HG03571 (cell line): ENCODE data around the gene FBXO2.

ENCODE experiments used
- ATAC-seq: cut with Tn5 transposase; IDR thresholded peaks from one replicate; pipeline ENCODE4 v1.9.1; 2021; ENCODE audit not compliant: unreplicated experiment

FBXO2 gene

DNA sequence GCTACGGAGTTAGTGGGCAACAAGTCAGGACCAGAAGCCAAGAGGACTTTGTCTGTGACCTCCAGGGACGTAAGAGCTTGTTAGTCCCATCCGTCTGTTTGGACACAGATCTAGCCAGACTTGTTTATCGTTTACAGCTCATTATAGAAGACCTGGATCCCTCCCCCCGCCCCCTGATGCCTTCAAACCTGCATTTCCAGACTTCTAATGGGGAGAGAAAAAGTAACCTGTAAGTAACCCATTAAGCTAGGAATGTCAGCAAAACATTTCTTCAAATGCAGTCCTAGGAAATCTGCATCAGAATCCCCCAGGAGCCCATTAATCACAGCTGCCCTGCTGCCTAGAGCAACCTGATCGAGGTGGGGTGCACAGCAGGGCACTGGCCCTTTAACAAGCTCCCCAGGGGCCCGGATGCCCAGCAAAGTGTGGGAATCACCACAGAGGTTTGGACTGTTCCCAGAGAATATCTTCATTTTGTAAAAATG is 28.1 kb upstream of the FBXO2 start:
- no peak for ATAC-seq

DNA sequence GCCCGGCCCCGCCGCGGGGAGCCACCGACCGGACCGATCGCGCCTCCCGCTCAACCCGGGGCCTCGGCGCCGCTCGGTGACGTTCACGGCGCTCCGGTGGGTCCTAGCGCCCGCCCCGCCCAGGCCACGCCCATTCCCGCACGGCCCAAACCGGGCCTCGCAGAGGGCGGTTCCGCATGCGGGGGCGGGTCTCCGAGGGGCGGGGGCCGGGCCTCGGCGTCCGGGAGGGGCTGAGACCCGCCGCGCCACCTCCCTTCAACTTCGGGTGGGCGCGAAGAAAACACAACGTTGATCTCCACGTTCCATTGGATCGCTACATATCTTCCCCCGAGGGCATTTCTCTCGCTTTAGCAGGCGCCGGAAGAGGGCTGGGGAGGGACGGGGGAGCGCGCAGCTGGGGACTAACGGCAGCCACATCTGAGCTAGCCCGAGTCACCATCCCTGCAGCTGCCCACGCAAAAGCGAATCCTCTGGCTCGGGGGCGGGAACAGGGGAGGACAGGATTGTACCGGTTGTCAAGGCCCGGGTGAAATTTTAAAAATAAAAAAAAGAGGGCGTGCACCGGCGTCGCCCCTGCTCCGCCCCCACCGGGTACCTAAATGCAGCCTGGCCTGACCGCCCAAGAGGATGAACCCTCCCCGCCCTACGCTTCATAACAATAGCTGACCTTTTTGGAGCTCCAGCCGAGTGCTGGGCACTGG is 27.0 kb upstream of the FBXO2 start, which contains the start of gene MAD2L2:
Gene MAD2L2 (minus strand): TSS at position 78 of the 701 bp plus-strand sequence. CDS start 547 bp downstream, outside the sequence.
- ATAC-seq: peak; percentile 77

DNA sequence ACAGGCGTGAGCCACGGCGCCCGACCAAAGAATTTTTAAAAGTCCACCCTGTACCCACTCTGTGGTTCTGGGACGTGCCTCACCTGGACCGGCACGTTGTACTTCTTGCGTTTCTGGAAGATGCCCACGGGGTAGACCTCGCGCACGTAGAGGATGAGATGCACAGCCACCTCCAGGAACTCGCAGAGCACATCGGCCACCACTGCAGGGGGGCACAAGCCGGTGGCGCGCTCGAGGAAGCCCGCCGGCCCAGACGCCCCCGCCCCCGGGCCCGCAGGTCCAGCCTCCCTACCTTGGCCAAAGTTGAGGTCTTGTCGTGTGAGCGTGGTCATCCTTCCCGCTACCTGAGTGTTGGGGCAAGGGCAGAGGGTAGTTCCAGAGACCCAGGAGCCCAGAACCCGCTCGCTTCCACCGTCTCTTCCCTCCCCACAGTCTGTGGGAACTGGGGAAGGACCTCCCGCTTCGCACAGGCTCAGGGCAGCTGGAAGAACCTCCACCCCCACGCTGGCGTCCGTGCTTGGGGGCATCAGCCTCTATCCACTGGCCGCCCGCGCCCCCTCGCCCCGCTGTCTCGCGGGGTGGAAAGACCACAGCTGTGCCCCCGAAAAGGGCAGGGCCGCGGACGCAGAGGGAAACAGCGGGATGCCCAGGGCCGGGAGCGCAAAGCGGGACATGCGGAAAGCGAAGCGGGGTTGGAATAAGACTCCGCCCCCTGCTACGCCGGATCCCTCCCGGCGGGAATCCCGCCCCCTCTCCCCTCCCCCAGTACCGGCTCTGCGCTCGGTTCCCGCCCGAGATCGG is 26.2 kb upstream of the FBXO2 start:
- ATAC-seq: peak; percentile 16

DNA sequence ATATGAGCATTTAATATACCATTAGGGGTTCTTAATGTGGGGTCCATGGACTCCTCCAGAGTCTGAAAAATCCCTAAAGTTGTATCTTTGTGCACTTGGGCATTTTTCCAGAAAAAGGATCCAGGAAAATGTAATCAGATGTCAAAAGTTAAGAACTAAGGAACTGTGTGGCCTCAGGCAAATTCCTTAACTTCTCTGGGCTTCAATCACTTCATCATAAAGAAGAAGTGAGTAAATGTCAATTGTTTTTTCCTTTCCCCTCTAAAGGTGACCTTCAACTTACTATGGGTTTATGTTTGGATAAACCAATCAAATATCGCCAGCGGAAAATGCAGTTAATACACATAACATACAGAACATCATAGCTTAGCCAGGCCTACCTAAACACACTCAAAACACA is 24.2 kb upstream of the FBXO2 start:
- ATAC-seq: no peak

DNA sequence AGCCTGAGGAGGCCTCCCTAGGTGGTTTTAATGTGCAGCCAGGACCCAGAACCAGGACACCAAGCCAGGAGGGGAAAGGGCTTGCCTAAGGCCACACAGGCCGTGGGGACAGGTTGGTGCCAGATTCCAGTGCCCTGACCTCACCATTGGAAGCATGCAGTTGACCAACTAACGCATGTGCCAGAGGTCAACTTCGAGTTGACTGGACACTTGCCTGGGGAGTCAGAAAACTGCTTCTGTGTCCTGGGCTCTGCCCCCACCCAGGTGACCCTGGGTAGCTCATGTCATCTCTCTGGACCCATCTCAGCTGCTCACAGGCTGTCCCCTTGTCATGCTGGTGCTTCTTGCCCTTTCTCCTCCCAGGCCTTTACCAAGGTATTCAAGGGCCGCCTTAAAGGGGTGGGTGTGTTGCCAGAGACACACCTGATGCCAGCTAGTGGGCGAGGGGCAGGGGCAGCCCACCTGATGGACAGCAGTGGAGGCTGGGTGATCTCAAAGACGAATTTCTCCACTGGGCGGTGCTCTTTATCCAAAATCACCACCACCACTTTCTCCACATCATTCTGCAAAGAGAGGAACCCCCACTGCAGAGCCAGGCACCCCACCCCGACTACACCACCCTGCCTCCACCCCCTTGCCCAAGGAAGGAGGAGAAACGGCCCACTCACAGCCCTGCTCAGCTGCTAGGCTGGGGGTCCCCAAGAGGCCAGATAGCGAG is 22.3 kb upstream of the FBXO2 start:
- no peak for ATAC-seq

DNA sequence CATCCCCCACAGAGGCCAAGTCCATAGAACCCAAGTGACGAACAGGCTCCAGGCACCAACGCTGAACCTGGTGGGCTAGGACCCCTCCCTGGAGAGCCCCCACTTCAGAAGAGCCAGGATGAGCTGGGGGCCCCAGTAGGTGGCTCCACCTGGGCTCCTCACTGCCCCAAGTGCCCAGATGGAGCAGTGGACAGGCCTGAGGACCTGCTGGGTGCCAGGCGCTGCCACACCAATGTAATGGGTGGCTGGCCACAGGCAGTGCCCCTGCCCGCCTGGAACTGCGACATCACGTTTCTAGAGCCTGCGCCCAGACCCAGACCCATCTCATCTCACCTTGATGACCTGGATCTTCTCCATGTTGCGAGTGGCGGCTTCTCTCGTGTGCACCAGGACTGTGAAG is 21.1 kb upstream of the FBXO2 start:
- no peak for ATAC-seq

DNA sequence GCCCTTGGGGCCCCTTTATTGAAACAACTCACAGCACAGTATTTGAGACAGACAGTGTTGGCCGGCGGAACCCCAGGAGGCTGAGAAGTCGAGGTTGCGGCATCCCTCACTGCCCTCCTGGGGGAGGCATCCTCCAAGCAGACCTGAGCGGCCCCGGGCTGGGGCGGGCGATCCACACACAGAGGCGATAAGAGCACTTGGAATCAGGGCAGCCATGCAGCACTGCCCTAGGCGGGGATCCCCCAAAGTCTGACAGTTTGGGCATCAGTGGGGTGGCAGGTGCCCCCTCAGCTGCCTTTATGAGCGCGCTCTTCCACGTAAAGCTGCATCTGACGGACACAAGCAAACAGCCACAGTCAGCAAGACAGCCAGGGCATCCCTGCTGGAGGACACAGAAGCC is 20.3 kb upstream of the FBXO2 start:
- no peak for ATAC-seq

DNA sequence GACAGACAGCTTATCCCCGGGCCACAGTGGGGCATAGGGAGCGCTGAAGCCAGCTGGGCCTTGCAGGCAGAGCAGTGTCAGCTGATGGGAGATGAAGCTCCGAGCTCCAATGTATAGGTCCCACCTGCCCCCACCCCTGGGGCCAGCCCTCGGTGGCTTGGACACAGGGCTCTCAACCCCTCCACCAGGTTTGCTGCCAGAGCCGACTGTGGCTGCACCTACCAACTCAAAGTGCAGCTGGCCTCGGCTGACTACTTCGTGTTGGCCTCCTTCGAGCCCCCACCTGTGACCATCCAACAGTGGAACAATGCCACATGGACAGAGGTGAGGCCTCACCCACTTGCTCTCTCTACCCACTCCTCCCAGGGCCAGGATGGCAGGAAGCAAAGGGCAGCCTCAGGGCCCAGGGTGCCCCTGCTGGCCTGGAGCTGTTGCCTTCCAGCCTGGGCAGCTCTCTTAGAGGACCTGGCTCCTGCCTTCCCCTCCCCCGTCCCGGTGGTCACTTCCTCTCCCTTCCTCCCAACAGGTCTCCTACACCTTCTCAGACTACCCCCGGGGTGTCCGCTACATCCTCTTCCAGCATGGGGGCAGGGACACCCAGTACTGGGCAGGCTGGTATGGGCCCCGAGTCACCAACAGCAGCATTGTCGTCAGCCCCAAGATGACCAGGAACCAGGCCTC is 19.0 kb upstream of the FBXO2 start:
- ATAC-seq: no peak

DNA sequence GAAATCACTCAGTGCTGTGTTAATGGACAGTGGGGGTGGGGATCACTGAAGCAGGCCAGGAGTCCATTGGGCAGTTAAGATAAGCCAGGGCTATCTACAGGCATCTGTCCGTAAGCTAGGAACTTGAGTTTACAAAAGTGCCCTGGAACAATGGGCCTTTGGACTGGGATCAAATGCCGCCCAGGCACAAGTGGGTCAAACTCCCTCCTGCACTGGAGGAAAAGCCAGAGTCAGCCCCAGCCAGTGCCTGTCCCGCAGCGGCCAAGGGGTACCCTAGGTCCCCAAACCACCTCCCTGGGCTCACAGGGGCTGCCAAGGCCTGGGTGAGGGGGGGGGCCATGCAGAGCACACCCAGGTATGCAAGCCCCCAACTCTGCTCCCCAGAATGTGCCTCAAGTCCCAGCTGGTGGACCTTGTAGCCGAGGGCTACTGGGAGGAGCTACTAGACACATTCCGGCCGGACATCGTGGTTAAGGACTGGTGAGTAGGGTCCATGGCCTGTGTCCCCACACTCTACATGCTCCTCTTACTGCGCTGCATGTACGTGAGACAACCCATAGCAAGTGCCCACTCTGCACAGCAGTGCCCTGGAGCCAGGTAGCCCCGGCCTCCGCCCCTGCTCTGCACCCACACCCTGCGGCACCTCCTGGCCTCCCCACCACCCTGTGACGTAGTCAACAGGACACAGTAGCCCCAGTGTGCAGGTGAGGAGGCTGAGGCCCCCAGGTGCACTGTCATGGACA is 17.5 kb upstream of the FBXO2 start:
- no peak for ATAC-seq

DNA sequence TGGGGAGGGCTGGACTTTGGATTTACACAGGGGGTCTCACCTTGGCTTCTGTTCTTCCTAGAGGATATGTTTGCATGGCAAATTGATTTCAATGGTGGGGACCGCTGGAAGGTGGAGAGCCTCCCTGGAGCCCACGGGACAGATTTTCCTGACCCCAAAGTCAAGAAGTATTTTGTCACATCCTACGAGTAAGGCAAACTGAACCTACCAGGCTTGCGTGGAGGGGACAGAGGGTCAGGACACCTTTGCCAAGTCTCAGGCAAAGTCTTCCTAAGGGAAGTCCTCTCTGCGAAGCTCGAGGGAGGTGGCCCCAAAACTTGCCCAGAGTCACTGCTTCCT is 16.9 kb upstream of the FBXO2 start:
- no peak for ATAC-seq

DNA sequence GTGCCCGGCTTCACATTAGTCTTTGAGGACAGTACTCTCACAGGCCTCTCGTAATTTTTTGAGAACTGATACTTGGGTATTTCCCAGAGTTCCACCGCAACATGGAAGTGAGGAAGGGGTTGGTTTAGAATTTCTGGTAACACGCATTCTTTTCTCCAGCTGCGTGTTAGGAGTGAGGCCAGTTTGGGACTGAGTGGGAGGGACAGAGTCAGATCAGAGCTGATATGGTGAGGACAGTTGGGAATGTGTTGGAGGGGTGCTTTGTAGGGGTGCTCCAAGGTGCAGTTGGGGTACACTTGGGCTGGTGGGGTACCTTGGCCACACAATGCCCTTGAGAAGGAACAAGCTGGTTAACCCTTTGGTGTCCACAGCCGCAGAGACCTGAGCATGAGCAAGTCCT is 16.5 kb upstream of the FBXO2 start:
- no peak for ATAC-seq

DNA sequence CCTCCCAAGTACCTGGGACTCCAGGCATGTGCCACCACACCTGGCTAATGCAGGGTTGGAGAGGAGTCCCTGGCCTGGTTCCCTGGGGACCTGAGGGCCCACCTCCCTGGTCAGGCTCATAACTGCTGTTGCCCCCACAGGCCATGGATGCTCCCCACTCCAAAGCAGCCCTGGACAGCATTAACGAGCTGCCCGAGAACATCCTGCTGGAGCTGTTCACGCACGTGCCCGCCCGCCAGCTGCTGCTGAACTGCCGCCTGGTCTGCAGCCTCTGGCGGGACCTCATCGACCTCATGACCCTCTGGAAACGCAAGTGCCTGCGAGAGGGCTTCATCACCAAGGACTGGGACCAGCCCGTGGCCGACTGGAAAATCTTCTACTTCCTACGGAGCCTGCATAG is 14.3 kb upstream of the FBXO2 start:
- ATAC-seq: no peak

DNA sequence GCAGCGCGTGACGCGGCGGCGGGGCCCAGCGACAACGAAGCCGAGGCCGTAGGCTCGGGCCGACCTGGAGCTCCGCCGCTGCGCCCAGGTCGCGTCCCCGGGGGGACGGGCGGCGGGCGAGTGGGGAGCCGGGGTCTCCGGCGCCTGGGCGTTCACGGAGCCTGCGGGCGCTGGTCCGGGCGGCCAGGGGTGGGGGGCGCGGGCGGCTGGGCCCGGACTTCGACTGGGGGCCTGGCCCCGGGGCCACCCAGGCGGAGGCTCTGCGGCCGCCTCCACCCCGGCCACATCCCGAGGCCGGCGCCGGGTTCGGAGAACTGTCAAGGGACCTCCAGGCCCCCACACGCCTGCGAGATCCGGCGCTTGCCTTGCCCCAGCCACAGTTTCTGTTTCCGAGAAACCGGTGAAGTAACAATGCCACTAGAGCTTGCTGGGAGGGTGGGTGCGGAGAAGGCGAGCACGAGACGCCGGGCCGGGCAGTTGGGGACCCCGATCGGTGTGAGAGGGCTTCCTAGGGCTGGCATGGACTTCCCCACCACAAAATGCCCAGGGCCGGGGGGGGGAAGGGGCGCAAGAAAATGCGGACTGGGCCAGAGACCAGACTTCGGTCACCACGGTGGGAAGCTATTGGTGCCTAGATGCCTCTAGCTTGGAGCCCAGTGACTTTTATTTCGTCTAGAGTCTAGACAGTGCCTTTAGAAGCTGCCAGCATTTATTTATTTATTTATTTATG is 10.3 kb upstream of the FBXO2 start:
- ATAC-seq: peak; percentile 44

DNA sequence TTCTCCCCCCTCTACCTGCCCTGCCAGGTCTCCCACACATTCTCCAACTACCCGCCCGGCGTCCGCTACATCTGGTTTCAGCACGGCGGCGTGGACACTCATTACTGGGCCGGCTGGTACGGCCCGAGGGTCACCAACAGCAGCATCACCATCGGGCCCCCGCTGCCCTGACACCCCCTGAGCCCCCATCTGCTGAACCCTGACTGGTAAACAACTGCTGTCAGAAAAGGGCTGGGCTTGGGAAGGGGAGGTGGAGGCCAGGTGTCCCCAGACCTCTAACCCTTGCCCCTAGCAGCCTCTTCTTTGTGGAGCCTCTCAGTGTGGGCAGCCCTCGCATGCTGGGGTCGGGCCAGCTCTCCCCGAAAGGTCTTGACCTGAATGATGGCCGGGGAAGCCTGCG is 6.9 kb upstream of the FBXO2 start:
- ATAC-seq: no peak

DNA sequence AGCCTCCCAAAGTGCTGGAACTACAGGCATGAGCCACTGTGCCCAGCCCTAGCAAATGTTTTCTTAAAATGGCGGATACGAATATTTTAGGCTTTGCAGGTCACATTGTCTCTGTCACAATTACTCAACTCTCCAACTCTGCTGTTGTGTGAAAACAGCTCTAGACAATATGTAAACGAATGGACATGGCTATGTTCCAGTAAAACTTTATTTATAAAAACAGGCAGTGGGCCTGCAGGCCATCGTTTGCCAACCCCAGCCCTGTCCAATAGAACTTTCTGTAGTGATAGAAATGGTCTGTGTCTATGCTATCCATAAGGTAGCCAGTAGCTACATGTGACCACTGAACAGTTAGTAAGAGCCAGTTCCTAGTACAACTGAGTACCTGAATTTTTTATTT is 5.5 kb upstream of the FBXO2 start:
- no peak for ATAC-seq

DNA sequence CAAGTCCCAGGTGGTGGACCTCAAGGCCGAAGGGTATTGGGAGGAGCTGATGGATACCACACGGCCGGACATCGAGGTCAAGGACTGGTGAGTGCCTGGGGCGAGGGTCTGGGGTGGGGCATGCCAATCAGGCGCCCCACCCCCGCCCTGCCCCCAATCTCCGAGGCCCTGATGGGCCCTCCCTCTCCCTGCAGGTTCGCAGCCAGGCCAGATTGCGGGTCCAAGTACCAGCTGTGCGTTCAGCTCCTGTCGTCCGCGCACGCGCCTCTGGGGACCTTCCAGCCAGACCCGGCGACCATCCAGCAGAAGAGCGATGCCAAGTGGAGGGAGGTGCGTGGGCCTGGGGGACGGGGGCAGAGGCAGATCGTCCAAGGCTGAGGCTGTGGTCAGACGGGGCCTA is 4.3 kb upstream of the FBXO2 start:
- ATAC-seq: no peak

DNA sequence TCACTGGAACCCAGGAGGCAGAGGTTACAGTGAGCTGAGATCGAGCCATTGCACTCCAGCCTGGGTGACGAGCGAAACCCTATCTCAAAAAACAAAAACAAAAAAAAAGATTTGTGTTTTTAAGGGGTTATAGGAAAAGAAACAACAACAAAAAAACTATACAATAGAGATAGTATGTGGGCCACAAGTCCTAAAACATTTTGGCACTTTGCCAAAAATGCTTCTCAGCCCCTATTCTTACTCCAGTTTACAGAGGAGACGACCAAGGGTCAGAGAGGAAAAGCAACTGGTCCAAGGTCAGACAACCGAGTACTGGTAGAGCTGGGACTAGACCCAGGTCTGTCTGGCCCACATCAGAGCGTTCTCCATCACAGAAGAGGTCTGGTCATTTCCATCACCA is 3.4 kb upstream of the FBXO2 start:
- ATAC-seq: no peak

DNA sequence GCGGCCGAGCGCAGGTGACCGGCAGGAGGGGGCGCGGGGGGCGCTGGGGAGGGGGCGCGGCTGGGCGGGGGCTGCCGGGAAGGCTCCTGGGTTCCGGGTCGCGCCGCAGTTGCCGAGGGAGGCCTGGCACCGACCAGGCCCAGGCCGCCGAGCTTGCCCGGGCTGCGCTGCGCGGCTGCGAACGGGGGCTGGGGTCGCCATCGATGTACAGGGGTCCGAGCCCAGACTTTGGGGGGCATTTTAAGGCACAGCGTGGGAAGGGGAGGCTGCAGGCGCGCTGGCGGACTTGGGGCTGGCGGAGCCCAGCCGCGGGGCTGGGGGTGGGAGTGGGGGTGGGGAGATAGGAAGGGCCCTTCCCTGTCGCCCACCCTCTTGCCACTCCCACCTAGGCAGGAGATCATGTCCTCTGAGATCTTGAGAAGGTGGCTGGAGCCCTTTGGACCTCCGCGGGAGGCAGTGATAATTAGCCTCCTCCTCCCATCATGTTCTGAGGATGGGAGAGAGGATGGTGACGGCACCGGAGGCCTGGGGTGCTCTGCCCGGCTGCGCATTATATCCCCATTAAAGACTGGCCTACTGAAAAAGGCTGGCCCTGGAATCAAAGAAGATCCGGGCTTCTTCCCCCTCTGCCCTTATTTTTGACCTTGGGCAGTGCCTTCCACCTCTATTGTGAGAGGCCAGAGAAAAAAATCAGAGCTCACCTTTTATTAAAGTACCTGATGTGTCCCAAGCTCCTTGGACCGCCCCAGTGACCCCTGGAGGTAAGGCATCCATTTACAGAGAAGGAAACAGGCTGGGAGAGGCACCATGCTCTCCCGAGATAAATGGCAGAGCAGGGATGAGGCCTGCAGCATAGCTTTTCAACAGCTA is 945 bp upstream of the FBXO2 start:
- peak; percentile 12 for ATAC-seq

DNA sequence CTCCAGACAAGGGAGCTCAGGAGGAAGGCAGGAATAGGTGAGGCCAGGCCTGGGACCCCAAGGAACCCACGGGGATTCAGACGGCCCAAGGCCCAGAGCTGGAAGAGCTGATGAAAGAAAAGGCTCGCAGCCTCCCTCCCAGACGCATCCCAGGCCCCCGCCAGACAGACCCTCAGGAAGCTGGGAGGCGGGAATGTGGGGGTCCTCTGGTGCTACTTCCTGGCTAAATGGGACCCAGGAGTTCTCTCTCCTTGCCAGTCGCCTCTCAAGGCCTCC is 430 bp downstream of the FBXO2 start:
- no peak for ATAC-seq
